ENCODE results near the gene EDEM2.
"Not testable (repeated sequence)": the region's sequence is repeated elsewhere in the genome, so short reads cannot be mapped to it uniquely, and the experiment has no call there.

EDEM2 gene

DNA sequence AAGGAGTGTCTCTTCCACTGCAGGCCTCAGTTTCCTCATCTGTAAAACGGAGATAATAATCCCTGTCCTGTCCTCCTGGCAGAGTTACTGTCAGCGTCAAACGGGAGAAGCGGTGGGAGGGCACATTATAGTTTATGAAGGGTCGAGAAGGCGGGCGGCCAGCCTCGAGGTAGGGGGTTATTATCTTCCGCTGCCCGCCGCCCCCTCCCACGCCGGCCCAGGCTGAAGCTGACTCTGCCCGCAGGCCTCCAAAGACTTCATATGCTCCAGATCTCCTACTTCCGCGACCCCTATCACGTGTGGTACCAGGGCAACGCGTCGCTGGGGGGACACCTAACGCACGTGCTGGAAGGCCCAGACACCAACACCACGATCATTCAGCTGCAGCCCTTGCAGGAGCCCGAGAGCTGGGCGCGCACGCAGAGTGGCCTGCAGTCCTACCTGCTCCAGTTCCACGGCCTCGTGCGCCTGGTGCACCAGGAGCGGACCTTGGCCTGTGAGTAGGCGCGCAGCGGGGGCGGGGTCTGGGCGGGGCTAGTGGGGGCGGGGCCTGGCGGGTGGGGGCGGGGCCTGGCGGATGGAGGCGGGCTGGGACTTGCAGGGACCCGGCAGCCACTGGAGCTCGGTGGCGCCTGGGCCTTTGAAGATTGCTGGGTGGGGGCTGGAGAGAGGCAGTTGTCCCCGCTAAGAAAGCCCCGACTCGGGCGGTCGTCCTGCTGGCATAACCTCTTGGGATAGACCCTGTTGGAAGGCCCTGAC is 27.5 kb upstream of the EDEM2 start:
- no peak for DNase-seq (ENCODE audit: extremely low read depth, low read depth)
- H3K4me3 ChIP-seq (replicated peaks; ENCODE audit: low read depth, low read length) = no peak overlapping the region
- TF ChIP-seq, protein P1, sequence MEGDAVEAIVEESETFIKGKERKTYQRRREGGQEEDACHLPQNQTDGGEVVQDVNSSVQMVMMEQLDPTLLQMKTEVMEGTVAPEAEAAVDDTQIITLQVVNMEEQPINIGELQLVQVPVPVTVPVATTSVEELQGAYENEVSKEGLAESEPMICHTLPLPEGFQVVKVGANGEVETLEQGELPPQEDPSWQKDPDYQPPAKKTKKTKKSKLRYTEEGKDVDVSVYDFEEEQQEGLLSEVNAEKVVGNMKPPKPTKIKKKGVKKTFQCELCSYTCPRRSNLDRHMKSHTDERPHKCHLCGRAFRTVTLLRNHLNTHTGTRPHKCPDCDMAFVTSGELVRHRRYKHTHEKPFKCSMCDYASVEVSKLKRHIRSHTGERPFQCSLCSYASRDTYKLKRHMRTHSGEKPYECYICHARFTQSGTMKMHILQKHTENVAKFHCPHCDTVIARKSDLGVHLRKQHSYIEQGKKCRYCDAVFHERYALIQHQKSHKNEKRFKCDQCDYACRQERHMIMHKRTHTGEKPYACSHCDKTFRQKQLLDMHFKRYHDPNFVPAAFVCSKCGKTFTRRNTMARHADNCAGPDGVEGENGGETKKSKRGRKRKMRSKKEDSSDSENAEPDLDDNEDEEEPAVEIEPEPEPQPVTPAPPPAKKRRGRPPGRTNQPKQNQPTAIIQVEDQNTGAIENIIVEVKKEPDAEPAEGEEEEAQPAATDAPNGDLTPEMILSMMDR (IDR thresholded peaks at IDR 0.05; ENCODE audit: low read depth, low read length, missing control alignments) = no peak

DNA sequence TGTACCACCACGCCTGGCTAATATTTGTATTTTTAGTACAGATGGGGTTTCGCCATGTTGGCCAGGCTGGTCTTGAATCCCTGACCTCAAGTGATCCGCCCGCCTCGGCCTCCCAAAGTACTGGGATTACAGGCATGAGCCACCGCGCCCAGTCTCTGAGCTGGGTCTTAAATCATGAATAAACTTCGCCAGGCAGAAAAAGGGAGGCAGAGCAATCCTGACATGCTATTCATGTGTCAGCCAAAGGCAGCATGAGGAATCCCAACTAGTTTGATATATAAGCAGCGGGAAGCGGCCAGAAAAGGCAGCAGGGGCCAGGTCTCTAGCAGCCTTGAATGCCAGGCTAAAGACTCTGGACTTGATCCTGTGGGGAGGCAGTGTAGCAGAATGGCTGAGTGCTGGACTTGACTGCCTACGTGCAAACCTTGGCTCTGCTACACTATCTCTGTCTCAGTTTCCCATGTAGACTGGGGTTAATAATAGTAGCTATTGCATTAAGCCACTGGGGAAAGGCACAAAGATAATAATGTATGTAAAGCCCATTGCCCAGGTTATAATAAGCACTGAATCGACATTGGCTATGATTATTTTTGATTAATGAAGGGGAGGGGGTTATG is 26.5 kb upstream of the EDEM2 start:
- TF ChIP-seq, protein P1 (IDR thresholded peaks at IDR 0.05; ENCODE audit: low read depth, low read length, missing control alignments) = no peak
- 0 out of 2 replicates have a peak overlapping the region, but pooled peaks have one; percentile 3 for H3K4me3 ChIP-seq (replicated peaks; ENCODE audit: low read depth, low read length)
- no peak for DNase-seq (ENCODE audit: extremely low read depth, low read depth)

DNA sequence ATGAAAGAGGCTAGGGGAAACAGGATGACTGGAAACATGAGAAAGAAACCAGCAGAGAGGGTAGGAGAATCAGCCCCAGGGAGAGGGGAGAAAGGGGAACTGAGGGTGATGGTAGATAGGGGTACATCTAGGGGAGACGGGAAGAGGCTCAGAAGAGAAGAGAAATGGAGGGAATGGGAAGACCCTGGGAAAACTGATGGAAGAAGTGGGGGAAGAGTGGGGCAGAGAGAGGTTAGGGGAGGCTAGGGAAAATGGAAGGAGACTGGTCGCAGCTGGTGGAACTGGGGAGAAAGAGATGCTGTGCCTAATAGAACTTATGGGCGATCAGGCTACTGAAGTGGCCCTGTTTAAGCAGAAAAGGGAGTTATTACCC is 25.3 kb upstream of the EDEM2 start:
- H3K4me3 ChIP-seq (replicated peaks; ENCODE audit: low read depth, low read length) = peak overlapping the region; percentile 54
- DNase-seq (ENCODE audit: extremely low read depth, low read depth) = no peak
- TF ChIP-seq, protein P1 (IDR thresholded peaks at IDR 0.05; ENCODE audit: low read depth, low read length, missing control alignments) = no peak

DNA sequence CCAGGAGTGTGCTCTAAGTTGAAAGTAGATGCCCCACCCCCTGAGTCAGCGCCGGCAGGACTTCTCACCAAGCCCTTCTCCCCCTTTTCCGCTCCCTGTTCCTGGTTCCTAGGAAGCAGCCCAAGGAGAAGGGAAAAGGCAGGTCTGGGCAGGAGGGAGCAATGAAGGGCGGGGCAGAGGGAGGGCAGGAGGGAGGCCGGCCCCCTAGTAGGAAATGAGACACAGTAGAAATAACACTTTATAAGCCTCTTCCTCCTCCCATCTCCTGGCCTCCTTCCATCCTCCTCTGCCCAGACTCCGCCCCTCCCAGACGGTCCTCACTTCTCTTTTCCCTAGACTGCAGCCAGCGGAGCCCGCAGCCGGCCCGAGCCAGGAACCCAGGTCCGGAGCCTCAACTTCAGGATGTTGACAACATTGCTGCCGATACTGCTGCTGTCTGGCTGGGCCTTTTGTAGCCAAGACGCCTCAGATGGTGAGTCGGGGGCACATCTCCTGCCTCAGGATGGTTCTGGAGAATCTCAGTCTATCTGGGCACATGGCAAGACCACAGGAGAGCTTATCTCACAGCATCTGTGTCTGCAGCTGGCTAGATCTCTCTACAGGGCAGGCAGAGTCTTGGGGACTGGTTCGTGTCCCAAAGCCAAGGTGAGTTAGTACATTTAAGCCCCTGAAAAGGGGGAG is 24.8 kb upstream of the EDEM2 start, which contains the start of gene PROCR:
Gene PROCR (plus strand): TSS at position 320 of the 681 bp plus-strand sequence. CDS start 83 bp downstream, at position 403.
- TF ChIP-seq, protein P1 (IDR thresholded peaks at IDR 0.05; ENCODE audit: low read depth, low read length, missing control alignments) = no peak
- peak; percentile 90 for DNase-seq (ENCODE audit: extremely low read depth, low read depth)
- H3K4me3 ChIP-seq (replicated peaks; ENCODE audit: low read depth, low read length) = peak within 1 kb of the TSS; percentile 54

DNA sequence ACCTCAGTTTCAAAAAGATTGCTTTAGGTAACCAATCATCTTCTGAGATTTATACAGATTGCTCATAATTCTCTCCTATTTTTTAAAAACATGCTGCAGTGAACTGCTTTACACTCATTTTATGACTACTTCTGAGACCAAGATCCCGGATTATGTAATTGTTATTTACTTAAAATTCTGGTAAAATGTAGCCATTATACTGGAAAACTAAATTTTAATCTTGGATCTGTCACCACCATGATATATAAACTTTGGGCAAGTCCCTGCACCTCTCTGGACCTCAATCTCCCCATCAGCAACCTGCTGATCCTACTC is 24.3 kb upstream of the EDEM2 start:
- DNase-seq (ENCODE audit: extremely low read depth, low read depth) = no peak
- TF ChIP-seq, protein P1 (IDR thresholded peaks at IDR 0.05; ENCODE audit: low read depth, low read length, missing control alignments) = no peak
- H3K4me3 ChIP-seq (replicated peaks; ENCODE audit: low read depth, low read length) = peak overlapping the region; percentile 54; the same call in 1 of the 2 replicates

DNA sequence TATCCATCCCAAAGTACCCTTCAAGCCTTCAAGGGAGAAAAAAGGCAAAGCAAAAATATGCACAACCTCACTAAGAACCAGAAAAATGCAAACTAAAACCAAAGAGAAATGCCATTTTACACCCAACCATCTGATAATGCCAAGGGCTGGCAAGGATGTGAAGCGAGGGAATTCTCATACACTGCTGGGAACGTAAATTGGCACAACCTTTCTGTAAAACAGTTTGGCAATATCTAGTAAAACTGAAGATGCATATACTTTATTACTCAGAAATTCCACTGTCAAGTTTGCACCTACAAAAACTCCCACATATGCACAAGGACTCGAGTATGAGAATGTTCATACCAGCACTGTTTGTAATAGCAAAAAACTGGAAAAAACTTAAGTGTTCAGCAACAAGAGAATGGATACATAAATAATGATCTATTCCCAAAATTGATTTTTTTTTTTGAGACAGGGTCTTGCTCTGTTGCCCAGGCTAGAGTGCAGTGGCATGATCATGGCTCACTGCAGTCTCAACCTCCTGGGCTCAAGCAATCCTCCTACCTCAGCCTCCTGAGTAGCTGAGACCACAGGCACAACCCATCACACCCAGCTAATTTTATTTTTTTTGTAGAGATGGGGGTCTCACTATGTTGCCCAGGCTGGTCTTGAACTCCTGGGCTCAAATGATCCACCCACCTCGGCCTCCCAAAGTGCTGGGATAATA is 21.7 kb upstream of the EDEM2 start:
- not testable (repeated sequence) for H3K4me3 ChIP-seq (replicated peaks; ENCODE audit: low read depth, low read length); DNase-seq (ENCODE audit: extremely low read depth, low read depth)

DNA sequence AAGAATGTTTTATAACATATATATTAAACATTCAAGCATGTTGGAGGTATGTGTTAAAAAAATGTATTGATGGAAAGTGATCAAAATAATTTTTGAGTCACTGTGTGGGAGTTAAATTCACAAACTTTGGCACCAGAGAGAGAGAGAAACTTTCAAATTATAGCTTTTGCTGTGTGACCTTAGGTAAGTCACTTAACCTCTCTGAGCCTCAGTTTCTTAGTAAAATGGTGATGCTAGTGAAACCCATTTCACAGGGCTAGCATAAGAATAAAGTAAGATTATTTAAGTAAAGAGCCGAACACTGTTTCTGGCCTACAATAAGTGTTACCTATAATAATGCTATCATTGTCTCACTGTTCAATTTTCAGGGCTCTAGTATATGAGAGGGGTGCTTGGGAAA is 20.7 kb upstream of the EDEM2 start:
- TF ChIP-seq, protein P1 (IDR thresholded peaks at IDR 0.05; ENCODE audit: low read depth, low read length, missing control alignments) = no peak

More for the DNA sequence above, 20.7 kb upstream of the EDEM2 start:
- H3K4me3 ChIP-seq (replicated peaks; ENCODE audit: low read depth, low read length) = no peak overlapping the region
- no peak for DNase-seq (ENCODE audit: extremely low read depth, low read depth)
